OCI-LY7 (cell line): ENCODE measurements around the gene SALL4. TPM values are rescaled to one million over a fixed set of nuclear protein-coding genes. Genes with fewer than 3 reads are reported as not detected.

Experiments
- BruUV-seq: library from RNA; stranded (reverse); fragments of 400-500 nt; replicated peaks from 2 replicates; lab custom pipeline; 2021; lab: Mats Ljungman, UMichigan
- CTCF ChIA-PET: fragments of 300-600 bp; sonication (Branson Sonifier 250); formaldehyde crosslinking; loops from one replicate; lab custom pipeline; 2022; ENCODE audit warnings: antibody characterized with exemption; ENCODE audit not compliant: unreplicated experiment; lab: Charles Lee
- POLR2A ChIA-PET: fragments of 300-600 bp; sonication (Branson Sonifier 250); formaldehyde crosslinking; loops from one replicate; lab custom pipeline; 2022; ENCODE audit warnings: antibody characterized with exemption; lab: Charles Lee
- DNase-seq: peaks from one replicate; pipeline ENCODE4 v3.0.0-alpha.2; 2015; ENCODE audit warnings: low spot score
- H2AFZ ChIP-seq: fragments of 200-600 bp; sonication (generic), shearing (Covaris generic); 2 replicates; pipeline ENCODE4 v1.6.1; 2014; ENCODE audit warnings: mild to moderate bottlenecking, antibody characterized with exemption, low read length, moderate library complexity
- H3K27ac ChIP-seq: fragments of 200-600 bp; sonication (generic); 2 replicates; pipeline ENCODE4 v1.5.1; 2014; ENCODE audit warnings: mixed run types, low read depth, mild to moderate bottlenecking, moderate library complexity, low read length, inconsistent platforms; ENCODE audit not compliant: poor library complexity, severe bottlenecking
- H3K36me3 ChIP-seq: fragments of 200-600 bp; sonication (generic); 2 replicates; pipeline ENCODE4 v1.6.1; 2014; ENCODE audit warnings: mild to moderate bottlenecking, antibody characterized with exemption, low read length, moderate library complexity, mixed read lengths; ENCODE audit not compliant: insufficient read depth
- H3K4me1 ChIP-seq: fragments of 200-600 bp; sonication (generic); 2 replicates; pipeline ENCODE4 v1.5.1; 2014; ENCODE audit warnings: mild to moderate bottlenecking, low read length; ENCODE audit not compliant: insufficient read depth, poor library complexity, severe bottlenecking
- H3K4me2 ChIP-seq: fragments of 200-600 bp; sonication (generic); 2 replicates; pipeline ENCODE4 v1.6.1; 2014; ENCODE audit warnings: mild to moderate bottlenecking, low read length
- H3K4me3 ChIP-seq: fragments of 200-600 bp; sonication (generic); 2 replicates; pipeline ENCODE4 v1.5.1; 2014; ENCODE audit warnings: mild to moderate bottlenecking, low read depth, low read length; ENCODE audit not compliant: poor library complexity, severe bottlenecking
- H3K79me2 ChIP-seq: fragments of 200-600 bp; sonication (generic); 2 replicates; pipeline ENCODE4 v1.6.1; 2016; ENCODE audit warnings: low read depth, mild to moderate bottlenecking, low read length, moderate library complexity, mixed read lengths; ENCODE audit not compliant: insufficient read depth
- H3K9me2 ChIP-seq: fragments of 200-600 bp; sonication (generic); 2 replicates; pipeline ENCODE4 v1.6.1; 2016; ENCODE audit warnings: mild to moderate bottlenecking, low read length, mixed read lengths; ENCODE audit not compliant: insufficient read depth
- H3K9me3 ChIP-seq: fragments of 200-600 bp; sonication (generic); 2 replicates; pipeline ENCODE4 v1.6.1; 2014; ENCODE audit warnings: mild to moderate bottlenecking, mixed run types, low read length, mixed read lengths
- H4K20me1 ChIP-seq: fragments of 200-600 bp; sonication (generic); 2 replicates; pipeline ENCODE4 v1.6.1; 2014; ENCODE audit warnings: mild to moderate bottlenecking, antibody characterized with exemption, low read length, moderate library complexity, mixed read lengths; ENCODE audit not compliant: insufficient read depth
- CTCF ChIP-seq: fragments of 200-600 bp; sonication (generic); conservative IDR thresholded peaks from 2 replicates; pipeline ENCODE4 v1.5.1; 2014; ENCODE audit warnings: mild to moderate bottlenecking, antibody characterized with exemption, low read length, moderate library complexity, mixed read lengths
- EZH2phosphoT487 ChIP-seq: fragments of 200-600 bp; sonication (generic); IDR thresholded peaks from 2 replicates; pipeline ENCODE4 v1.6.1; 2018; ENCODE audit warnings: low read depth, borderline replicate concordance, mild to moderate bottlenecking, mixed run types, antibody characterized with exemption, low read length, moderate library complexity, mixed read lengths
- intact Hi-C: fragments of 100-400 bp; cut with micrococcal nuclease; formaldehyde crosslinking; loops from one replicate; pipeline ENCODE4 v1.10.0; 2022; ENCODE audit not compliant: unreplicated experiment
- total RNA-seq, 2 experiments: library from RNA; depleted of rRNA in 1 of 2; stranded (reverse); fragments of >200 nt in 1 of 2; shearing (Covaris generic) in 1 of 2; gene quantifications; 2 replicates each; pipeline ENCODE4 v1.2.3, GENCODE V29; 2014 to 2022

Gene SALL4
- total RNA-seq, 2 experiments from 2014 or later = 0.06 TPM; not detected in 1

DNA sequence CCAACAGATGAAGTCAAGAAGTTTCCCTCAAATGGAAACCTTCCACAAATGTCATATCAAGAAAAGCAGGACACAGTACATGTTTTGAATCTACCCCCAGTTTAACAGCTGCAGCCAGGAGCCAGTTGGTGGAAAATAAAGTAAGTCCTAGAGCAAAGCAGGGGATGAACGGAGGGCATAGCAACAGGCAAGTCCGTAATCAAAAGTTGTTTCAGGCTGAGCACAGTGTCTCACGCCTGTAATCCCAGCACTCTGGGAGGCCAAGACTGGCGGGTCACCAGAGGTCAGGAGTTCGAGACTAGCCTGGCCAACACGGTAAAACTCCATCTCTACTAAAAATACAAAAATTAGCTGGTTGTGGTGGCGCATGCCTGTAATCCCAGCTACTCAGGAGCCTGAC is 2.4 kb upstream of the SALL4 start:
- Histone ChIP-seq H3K4me3 (no peak overlapping the region), H3K79me2 (no peaks in the 10 kb centered on the region), H3K9me2 (no peaks in the 10 kb centered on the region), H4K20me1 (no peaks in the 10 kb centered on the region), H3K4me1 (no peaks in the 10 kb centered on the region), H3K27ac (no peak overlapping the region), H3K4me2 (no peak overlapping the region), H3K36me3 (no peaks in the 10 kb centered on the region), H2AFZ (no peak overlapping the region), H3K9me3 (no peaks in the 10 kb centered on the region)
- ChIA-PET POLR2A (interaction anchor here (0.7 kb wide), 1 partner anchor 18 kb away, joined by 4 read pairs; no protein-coding TSS in a partner anchor), CTCF (no interaction called here)
- no TSS peak for BruUV-seq
- intact Hi-C loops = no loop called here
- TF ChIP-seq EZH2phosphoT487 = no peak
- no peak for DNase-seq

- no peak overlapping the region for H3K4me3 ChIP-seq
- TF ChIP-seq EZH2phosphoT487 (no peak), CTCF (no peak)
- DNase-seq = no peak
- CTCF ChIA-PET = interaction anchor here (0.5 to 0.6 kb wide), 2 partner anchors 12 to 41 kb away, joined by 3 to 6 read pairs; no protein-coding TSS in a partner anchor
- BruUV-seq = no TSS peak
- H3K9me3 ChIP-seq = no peaks in the 10 kb centered on the region
- H3K79me2 ChIP-seq = no peaks in the 10 kb centered on the region
- intact Hi-C loops = no loop called here
- H2AFZ ChIP-seq = no peak overlapping the region
- H3K4me1 ChIP-seq = no peaks in the 10 kb centered on the region
- H3K4me2 ChIP-seq = no peak overlapping the region
- H3K27ac ChIP-seq = no peak overlapping the region
- POLR2A ChIA-PET = no interaction called here
- H4K20me1 ChIP-seq = no peaks in the 10 kb centered on the region
- no peaks in the 10 kb centered on the region for H3K9me2 ChIP-seq
- H3K36me3 ChIP-seq = no peaks in the 10 kb centered on the region
Measured at GRCh38 chr20:51803148-51803854, 980 bp upstream of the SALL4 start.

DNA sequence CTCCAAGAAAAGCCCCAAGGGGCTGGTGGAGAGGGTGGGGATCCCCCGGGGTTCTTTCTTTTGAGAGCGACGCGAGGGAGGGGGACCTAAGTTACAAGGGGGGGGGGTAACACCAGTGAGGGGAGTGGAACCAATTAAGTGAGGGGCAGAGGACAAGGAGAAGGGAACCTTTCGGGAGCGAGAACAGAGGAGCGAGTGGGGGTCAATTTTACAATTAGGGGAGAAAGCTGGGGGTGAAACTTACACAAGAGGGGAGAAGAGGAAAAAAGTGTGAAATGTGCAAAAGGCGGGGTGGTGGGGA is 548 bp downstream of the SALL4 start:
- Histone ChIP-seq H3K4me2 (no peak overlapping the region), H3K4me3 (no peak overlapping the region), H3K9me2 (no peaks in the 10 kb centered on the region), H4K20me1 (no peaks in the 10 kb centered on the region), H3K36me3 (no peaks in the 10 kb centered on the region), H3K9me3 (no peaks in the 10 kb centered on the region), H2AFZ (no peak overlapping the region), H3K27ac (no peak overlapping the region), H3K79me2 (no peaks in the 10 kb centered on the region), H3K4me1 (no peaks in the 10 kb centered on the region)
- intact Hi-C loops = loop anchor here (2.0 kb wide), 1 partner anchor 281 kb away; no protein-coding TSS in a partner anchor
- no peak for DNase-seq
- BruUV-seq = no TSS peak
- CTCF ChIA-PET = no interaction called here
- POLR2A ChIA-PET = no interaction called here
- TF ChIP-seq EZH2phosphoT487 (no peak), CTCF (no peak)
